ENCODE data around the gene MYO1B. TPM values are rescaled to one million over a fixed set of nuclear protein-coding genes. Genes with fewer than 3 reads are reported as not detected.

Gene MYO1B
- total and polyA plus RNA-seq, 8 donors, result 28.6 to 102 (median 54.7) TPM

DNA sequence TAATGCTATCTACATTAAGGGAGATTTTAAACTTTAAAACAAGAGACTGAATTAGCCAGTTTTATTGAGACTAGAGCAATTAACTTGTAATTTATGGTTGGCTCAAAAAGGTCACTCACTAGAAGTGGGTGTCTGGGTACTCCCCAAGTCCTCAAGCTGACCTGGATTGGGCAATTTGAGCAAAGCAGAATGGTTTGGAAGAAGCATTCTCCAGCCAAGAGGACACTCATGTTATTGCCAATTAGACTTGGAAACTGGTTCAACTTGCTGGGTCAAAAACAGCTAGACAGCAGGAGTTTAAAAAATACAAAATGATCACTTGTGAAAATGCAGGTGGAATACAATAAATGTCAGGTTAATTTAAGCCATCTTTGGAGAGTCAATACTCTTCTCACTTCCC is 29.5 kb upstream of the MYO1B start:
- DNase-seq (no peak), FAIRE-seq (no peak), ATAC-seq (no peak)
- Histone ChIP-seq H3K4me1 (peaks cover 0 to 11% (median 0%) of the 10 kb centered on the region in 3 donors), H3K27ac (no peak overlapping the region), H3K27me3 (no peaks in the 10 kb centered on the region), H3K9me3 (no peaks in the 10 kb centered on the region), H3K4me3 (no peak overlapping the region), H3K36me3 (no peaks in the 10 kb centered on the region)
- TF ChIP-seq, protein P1, sequence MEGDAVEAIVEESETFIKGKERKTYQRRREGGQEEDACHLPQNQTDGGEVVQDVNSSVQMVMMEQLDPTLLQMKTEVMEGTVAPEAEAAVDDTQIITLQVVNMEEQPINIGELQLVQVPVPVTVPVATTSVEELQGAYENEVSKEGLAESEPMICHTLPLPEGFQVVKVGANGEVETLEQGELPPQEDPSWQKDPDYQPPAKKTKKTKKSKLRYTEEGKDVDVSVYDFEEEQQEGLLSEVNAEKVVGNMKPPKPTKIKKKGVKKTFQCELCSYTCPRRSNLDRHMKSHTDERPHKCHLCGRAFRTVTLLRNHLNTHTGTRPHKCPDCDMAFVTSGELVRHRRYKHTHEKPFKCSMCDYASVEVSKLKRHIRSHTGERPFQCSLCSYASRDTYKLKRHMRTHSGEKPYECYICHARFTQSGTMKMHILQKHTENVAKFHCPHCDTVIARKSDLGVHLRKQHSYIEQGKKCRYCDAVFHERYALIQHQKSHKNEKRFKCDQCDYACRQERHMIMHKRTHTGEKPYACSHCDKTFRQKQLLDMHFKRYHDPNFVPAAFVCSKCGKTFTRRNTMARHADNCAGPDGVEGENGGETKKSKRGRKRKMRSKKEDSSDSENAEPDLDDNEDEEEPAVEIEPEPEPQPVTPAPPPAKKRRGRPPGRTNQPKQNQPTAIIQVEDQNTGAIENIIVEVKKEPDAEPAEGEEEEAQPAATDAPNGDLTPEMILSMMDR (IDR thresholded peaks at IDR 0.05), result no peak
- intact Hi-C loops (cut with DNase I), result no loop called here

DNA sequence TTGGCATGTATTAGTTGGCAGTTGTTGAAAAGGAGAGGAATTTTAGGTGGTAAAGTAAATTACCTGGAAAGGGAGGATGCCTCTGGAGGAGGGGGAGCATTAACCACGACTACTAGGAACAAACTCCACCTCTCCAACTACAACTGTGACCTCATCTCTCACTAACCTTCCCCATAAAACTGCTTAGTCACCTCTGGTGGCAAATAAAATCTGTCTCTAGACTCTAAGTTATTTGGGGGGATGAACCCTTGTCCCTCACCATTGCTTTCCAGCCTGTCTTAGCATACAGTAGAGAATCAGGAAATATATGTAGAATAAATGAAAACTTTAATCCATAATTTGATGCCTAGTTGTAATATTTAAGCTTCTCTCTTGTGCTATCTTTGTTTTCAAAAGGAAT is 27.6 kb upstream of the MYO1B start:
- FAIRE-seq, result no peak
- peaks cover 0 to 11% (median 0%) of the 10 kb centered on the region in 3 donors for H3K4me1 ChIP-seq
- DNase-seq, result no peak
- peak; percentile 58 to 67 (median 60) for ATAC-seq
- TF ChIP-seq, protein P1 (IDR thresholded peaks at IDR 0.05), result no peak
- H3K9me3 ChIP-seq, result no peaks in the 10 kb centered on the region
- intact Hi-C loops (cut with DNase I), result no loop called here
- H3K4me3 ChIP-seq, result no peak overlapping the region
- no peak overlapping the region for H3K27ac ChIP-seq
- no peaks in the 10 kb centered on the region for H3K27me3 ChIP-seq
- 12% methylated on average over 1 of the region's 1 CpG for WGBS, 2 donors
- H3K36me3 ChIP-seq, result no peaks in the 10 kb centered on the region

DNA sequence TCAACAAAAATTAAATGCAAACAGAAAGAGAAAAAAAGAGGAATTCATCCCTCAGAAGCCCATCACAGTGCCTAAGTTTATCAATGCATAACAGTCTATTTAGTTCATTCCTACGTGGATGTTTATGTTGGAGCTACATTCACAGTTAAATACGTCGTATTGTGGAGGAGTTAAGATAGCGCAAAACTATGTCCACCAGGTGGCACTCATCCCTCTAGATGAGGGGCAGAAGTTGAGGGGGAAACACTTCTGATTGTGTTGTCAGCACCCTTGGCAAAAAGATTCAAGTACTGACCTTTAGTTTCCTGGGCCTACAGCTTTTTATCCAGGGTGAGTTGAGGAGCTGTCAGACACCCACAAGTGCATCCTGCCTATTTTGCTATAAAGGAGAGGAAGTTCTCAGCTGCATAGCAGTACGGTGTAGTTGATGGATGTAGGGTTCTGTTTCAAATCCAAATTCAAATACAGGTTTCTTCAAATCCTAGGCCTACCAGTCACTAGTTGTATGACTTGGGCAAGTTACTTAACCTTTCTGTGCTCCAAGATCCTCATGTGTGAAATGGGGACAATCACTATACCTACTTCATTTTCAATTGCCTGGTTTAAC is 26.8 kb upstream of the MYO1B start:
- peak in 3 of 6 donors; percentile 11 to 56 (median 36) for DNase-seq
- H3K4me3 ChIP-seq, result no peak overlapping the region
- FAIRE-seq, result no peak
- H3K36me3 ChIP-seq, result no peaks in the 10 kb centered on the region
- H3K27me3 ChIP-seq, result no peaks in the 10 kb centered on the region
- TF ChIP-seq, protein P1 (IDR thresholded peaks at IDR 0.05), result peak; percentile 24 to 43 (median 32)
- ATAC-seq, result peak; percentile 71 to 83 (median 78)
- no peaks in the 10 kb centered on the region for H3K9me3 ChIP-seq
- H3K27ac ChIP-seq, result peak overlapping the region in 2 of 4 donors; percentile 65 to 71
- 45 to 52% methylated on average over 5 of the region's 5 CpGs for WGBS, 2 donors
- H3K4me1 ChIP-seq, result peaks cover 0 to 11% (median 0%) of the 10 kb centered on the region in 3 donors
- intact Hi-C loops (cut with DNase I), result no loop called here

DNA sequence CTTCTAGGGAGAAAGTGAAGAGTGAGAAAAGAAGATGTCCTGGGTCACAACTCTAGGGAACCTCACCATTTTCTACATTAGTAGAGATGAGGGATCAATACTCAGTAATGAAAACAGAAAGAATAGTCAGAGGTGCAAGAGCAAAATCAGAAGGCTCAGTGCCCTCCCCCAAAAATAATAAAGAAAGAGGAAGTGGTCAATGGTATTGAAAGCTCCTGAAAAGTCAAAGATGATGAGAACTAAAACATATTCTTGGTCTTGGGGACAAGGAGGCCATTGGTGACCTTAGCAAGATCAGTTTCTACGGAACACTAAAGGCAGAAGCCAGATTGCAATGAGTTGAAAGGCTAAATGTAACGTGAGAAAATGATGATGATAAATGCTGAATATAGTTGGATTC is 24.5 kb upstream of the MYO1B start:
- Histone ChIP-seq H3K27ac (peak overlapping the region in 1 of 4 donors; percentile 65), H3K9me3 (no peaks in the 10 kb centered on the region), H3K4me3 (no peak overlapping the region), H3K27me3 (no peaks in the 10 kb centered on the region), H3K36me3 (no peaks in the 10 kb centered on the region), H3K4me1 (peaks cover 11 to 23% (median 13%) of the 10 kb centered on the region in 3 donors)
- no peak for ATAC-seq
- TF ChIP-seq, protein P1 (IDR thresholded peaks at IDR 0.05), result no peak
- 94 to 97% methylated on average over 2 of the region's 2 CpGs for WGBS, 2 donors
- intact Hi-C loops (cut with DNase I), result no loop called here
- FAIRE-seq, result no peak
- DNase-seq, result no peak

DNA sequence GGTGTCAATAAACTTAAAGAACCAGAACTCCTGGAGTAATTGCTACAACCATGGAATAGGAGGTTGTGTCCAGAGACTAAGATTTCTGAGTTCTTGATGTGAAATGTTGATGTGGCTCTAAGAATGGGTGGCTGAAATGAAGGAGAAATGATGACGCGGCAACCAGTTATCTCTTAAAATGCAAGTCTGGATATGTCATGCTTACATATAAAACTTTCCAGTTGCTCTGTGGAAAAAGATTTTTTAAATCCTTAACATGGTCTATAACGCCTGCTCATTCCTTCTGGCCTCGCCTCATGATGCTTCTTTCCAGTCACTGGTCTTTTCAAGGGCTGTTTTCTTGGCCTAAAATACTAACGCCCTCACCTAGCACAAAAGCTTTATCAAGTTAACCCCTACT is 23.5 kb upstream of the MYO1B start:
- Histone ChIP-seq H3K4me1 (peaks cover 11 to 31% (median 23%) of the 10 kb centered on the region in 3 donors), H3K27me3 (no peaks in the 10 kb centered on the region), H3K4me3 (no peak overlapping the region), H3K9me3 (no peaks in the 10 kb centered on the region), H3K27ac (no peak overlapping the region), H3K36me3 (no peaks in the 10 kb centered on the region)
- WGBS, 2 donors, result 86 to 90% methylated on average over 5 of the region's 5 CpGs
- FAIRE-seq (no peak), ATAC-seq (no peak), DNase-seq (no peak)
- TF ChIP-seq, protein P1 (IDR thresholded peaks at IDR 0.05), result no peak
- intact Hi-C loops (cut with DNase I), result no loop called here
